IPS DF 6.9 (cell line): ENCODE data around the gene BAIAP2L1.
A peak's percentile ranks its signal among the peaks of the same experiment; 100 is the strongest.

ENCODE experiments used
- DNase-seq: peaks from one replicate; pipeline ENCODE4 v3.0.0-alpha.2; 2013; ENCODE audit warnings: low read depth, low spot score
- H3K27ac ChIP-seq: one replicate; pipeline ENCODE4 v1.5.1; 2013; ENCODE audit warnings: low read length, control low read depth
- H3K27me3 ChIP-seq: 2 replicates; pipeline ENCODE4 v1.6.1; 2013; ENCODE audit warnings: mild to moderate bottlenecking, low read length; ENCODE audit not compliant: control insufficient read depth, insufficient read depth
- H3K36me3 ChIP-seq: 2 replicates; pipeline ENCODE4 v1.6.1; 2013; ENCODE audit warnings: low read length; ENCODE audit not compliant: control insufficient read depth, insufficient read depth
- H3K4me1 ChIP-seq: 2 replicates; pipeline ENCODE4 v1.6.1; 2013; ENCODE audit warnings: low read length; ENCODE audit not compliant: control insufficient read depth, insufficient read depth
- H3K4me3 ChIP-seq: 2 replicates; pipeline ENCODE4 v1.5.1; 2013; ENCODE audit warnings: mild to moderate bottlenecking, low read length
- H3K9me3 ChIP-seq: 2 replicates; pipeline ENCODE4 v1.6.1; 2013; ENCODE audit warnings: low read length, inconsistent platforms; ENCODE audit not compliant: control insufficient read depth, insufficient read depth
- WGBS: extraction: QIAGEN DNeasy Blood & Tissue Kit; methylation state at CpG from one replicate; pipeline ENCODE4 v1.1.7; 2013; ENCODE audit warnings: mixed read lengths, missing lambda C conversion rate; ENCODE audit not compliant: insufficient read length, insufficient coverage; 5-methylcytosine and 5-hydroxymethylcytosine counted together

BAIAP2L1 gene

GRCh38 chr7:98376711-98377110 lies 24.2 kb downstream of the BAIAP2L1 start:
- no CpG with 5 or more reads among the region's 6 CpGs for WGBS
- DNase-seq: no peak
- H3K27me3 ChIP-seq: no peaks in the 10 kb centered on the region

GRCh38 chr7:98375664-98376063 lies 25.2 kb downstream of the BAIAP2L1 start:
- WGBS: no CpG with 5 or more reads among the region's 7 CpGs
- no peak overlapping the region for H3K4me3 ChIP-seq
- H3K9me3 ChIP-seq: no peaks in the 10 kb centered on the region
- no peak for DNase-seq
- no peaks in the 10 kb centered on the region for H3K4me1 ChIP-seq
- H3K36me3 ChIP-seq: no peaks in the 10 kb centered on the region
- H3K27ac ChIP-seq: no peak overlapping the region
- H3K27me3 ChIP-seq: no peaks in the 10 kb centered on the region

More at GRCh38 chr7:98376711-98377110, 24.2 kb downstream of the BAIAP2L1 start:
- H3K4me1 ChIP-seq: no peaks in the 10 kb centered on the region
- no peak overlapping the region for H3K4me3 ChIP-seq
- no peaks in the 10 kb centered on the region for H3K9me3 ChIP-seq
- H3K36me3 ChIP-seq: no peaks in the 10 kb centered on the region
- no peak overlapping the region for H3K27ac ChIP-seq

- Histone ChIP-seq H3K4me1 (no peaks in the 10 kb centered on the region), H3K4me3 (no peak overlapping the region), H3K27ac (no peak overlapping the region), H3K9me3 (no peaks in the 10 kb centered on the region), H3K36me3 (no peaks in the 10 kb centered on the region), H3K27me3 (no peaks in the 10 kb centered on the region)
- no peak for DNase-seq
- no CpG with 5 or more reads among the region's 3 CpGs for WGBS
These were observed 26.6 kb downstream of the BAIAP2L1 start for GRCh38 chr7:98374285-98374680.

- Histone ChIP-seq H3K27me3 (no peaks in the 10 kb centered on the region), H3K36me3 (no peaks in the 10 kb centered on the region), H3K4me1 (no peaks in the 10 kb centered on the region), H3K9me3 (no peaks in the 10 kb centered on the region), H3K4me3 (no peak overlapping the region), H3K27ac (no peak overlapping the region)
- no CpG with 5 or more reads among the region's 3 CpGs for WGBS
- no peak for DNase-seq
These were observed 27.9 kb downstream of the BAIAP2L1 start for GRCh38 chr7:98372993-98373392.

GRCh38 chr7:98369726-98370125 lies 31.2 kb downstream of the BAIAP2L1 start:
- H3K36me3 ChIP-seq: no peaks in the 10 kb centered on the region
- no peak overlapping the region for H3K4me3 ChIP-seq
- WGBS: 100% methylated on average over 1 of the region's 7 CpGs
- H3K27ac ChIP-seq: no peak overlapping the region
- no peaks in the 10 kb centered on the region for H3K4me1 ChIP-seq
- no peaks in the 10 kb centered on the region for H3K9me3 ChIP-seq
- no peaks in the 10 kb centered on the region for H3K27me3 ChIP-seq
- DNase-seq: no peak

GRCh38 chr7:98368716-98369115 lies 32.2 kb downstream of the BAIAP2L1 start:
- Histone ChIP-seq H3K27ac (no peak overlapping the region), H3K4me3 (no peak overlapping the region), H3K9me3 (no peaks in the 10 kb centered on the region), H3K27me3 (no peaks in the 10 kb centered on the region), H3K4me1 (no peaks in the 10 kb centered on the region), H3K36me3 (no peaks in the 10 kb centered on the region)
- no CpG with 5 or more reads among the region's 8 CpGs for WGBS
- DNase-seq: no peak

GRCh38 chr7:98366562-98366938 lies 34.3 kb downstream of the BAIAP2L1 start:
- Histone ChIP-seq H3K9me3 (no peaks in the 10 kb centered on the region), H3K4me3 (no peak overlapping the region), H3K27ac (no peak overlapping the region), H3K36me3 (no peaks in the 10 kb centered on the region), H3K4me1 (peaks cover 2% of the 10 kb centered on the region; the same call in 1 of the 2 replicates), H3K27me3 (no peaks in the 10 kb centered on the region)
- DNase-seq: no peak
- no CpG with 5 or more reads among the region's 6 CpGs for WGBS

GRCh38 chr7:98365863-98366561 lies 34.9 kb downstream of the BAIAP2L1 start:
- Histone ChIP-seq H3K27ac (no peak overlapping the region), H3K36me3 (no peaks in the 10 kb centered on the region), H3K9me3 (no peaks in the 10 kb centered on the region), H3K4me1 (peaks cover 2% of the 10 kb centered on the region; the same call in 1 of the 2 replicates), H3K27me3 (no peaks in the 10 kb centered on the region), H3K4me3 (no peak overlapping the region)
- WGBS: no CpG with 5 or more reads among the region's 11 CpGs
- no peak for DNase-seq

GRCh38 chr7:98364220-98364619 lies 36.7 kb downstream of the BAIAP2L1 start:
- peaks cover 3% of the 10 kb centered on the region; the same call in 1 of the 2 replicates for H3K4me1 ChIP-seq
- no CpG with 5 or more reads among the region's 8 CpGs for WGBS
- H3K27ac ChIP-seq: no peak overlapping the region
- H3K9me3 ChIP-seq: no peaks in the 10 kb centered on the region
- no peaks in the 10 kb centered on the region for H3K27me3 ChIP-seq
- no peaks in the 10 kb centered on the region for H3K36me3 ChIP-seq
- H3K4me3 ChIP-seq: no peak overlapping the region
- no peak for DNase-seq

GRCh38 chr7:98362517-98362916 lies 38.4 kb downstream of the BAIAP2L1 start:
- H3K4me3 ChIP-seq: no peak overlapping the region
- H3K9me3 ChIP-seq: no peaks in the 10 kb centered on the region
- DNase-seq: peak; percentile 55
- H3K27me3 ChIP-seq: no peaks in the 10 kb centered on the region
- H3K4me1 ChIP-seq: peaks cover 3% of the 10 kb centered on the region; the same call in 1 of the 2 replicates
- H3K36me3 ChIP-seq: no peaks in the 10 kb centered on the region
- WGBS: no CpG with 5 or more reads among the region's 4 CpGs
- H3K27ac ChIP-seq: no peak overlapping the region
